ENCODE results near the gene PHF21B.

GRCh38 chr22:44893731-44894080, 116.1 kb downstream of the PHF21B start:
- no peak for TF ChIP-seq CTCF (conservative IDR thresholded peaks at IDR 0.05 in 1 of 2, IDR thresholded peaks at IDR 0.05 in 1 of 2; ENCODE audit: low read depth in 1 of 2, low read length in 2 of 2)
- no peak for TF ChIP-seq EZH2 (IDR thresholded peaks at IDR 0.05; ENCODE audit: low read length, missing control alignments)
